Omental fat pad (tissue), 4 donors: ENCODE data around the gene ZNF319. TPM values are rescaled to one million over a fixed set of nuclear protein-coding genes. Genes with fewer than 3 reads are reported as not detected.

ENCODE experiments used
- ATAC-seq: fragments of 150-250 bp; one replicate; pipeline ENCODE4 v1.9.1; 2016; ENCODE audit warnings: mild to moderate bottlenecking, moderate library complexity; ENCODE audit not compliant: low FRiP score
- DNase-seq: peaks from one replicate; pipeline ENCODE4 v3.0.0-alpha.2; 2019; ENCODE audit warnings: low spot score
- total RNA-seq, 4 donors: library from RNA; depleted of rRNA; stranded (reverse); fragments of >200 nt; gene quantifications; one replicate each; pipeline ENCODE4 v1.1.0, GENCODE V29; 2016
- TF ChIP-seq, protein P1 (sequence below), 3 donors: fragments of 450-650 bp; IDR thresholded peaks; one replicate each; pipeline ENCODE4 v1.5.1; 2016 to 2017; ENCODE audit warnings: antibody characterized with exemption in 3 of 3, mild to moderate bottlenecking in 3 of 3, moderate library complexity in 2 of 3

Gene ZNF319
- total RNA-seq: 1 to 10 TPM; 3.2 to 9.1 (median 5.6) TPM

- no peak for DNase-seq
- ATAC-seq: peak; percentile 28
- TF ChIP-seq, protein P1, sequence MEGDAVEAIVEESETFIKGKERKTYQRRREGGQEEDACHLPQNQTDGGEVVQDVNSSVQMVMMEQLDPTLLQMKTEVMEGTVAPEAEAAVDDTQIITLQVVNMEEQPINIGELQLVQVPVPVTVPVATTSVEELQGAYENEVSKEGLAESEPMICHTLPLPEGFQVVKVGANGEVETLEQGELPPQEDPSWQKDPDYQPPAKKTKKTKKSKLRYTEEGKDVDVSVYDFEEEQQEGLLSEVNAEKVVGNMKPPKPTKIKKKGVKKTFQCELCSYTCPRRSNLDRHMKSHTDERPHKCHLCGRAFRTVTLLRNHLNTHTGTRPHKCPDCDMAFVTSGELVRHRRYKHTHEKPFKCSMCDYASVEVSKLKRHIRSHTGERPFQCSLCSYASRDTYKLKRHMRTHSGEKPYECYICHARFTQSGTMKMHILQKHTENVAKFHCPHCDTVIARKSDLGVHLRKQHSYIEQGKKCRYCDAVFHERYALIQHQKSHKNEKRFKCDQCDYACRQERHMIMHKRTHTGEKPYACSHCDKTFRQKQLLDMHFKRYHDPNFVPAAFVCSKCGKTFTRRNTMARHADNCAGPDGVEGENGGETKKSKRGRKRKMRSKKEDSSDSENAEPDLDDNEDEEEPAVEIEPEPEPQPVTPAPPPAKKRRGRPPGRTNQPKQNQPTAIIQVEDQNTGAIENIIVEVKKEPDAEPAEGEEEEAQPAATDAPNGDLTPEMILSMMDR (IDR thresholded peaks at IDR 0.05): no peak
Measured at GRCh38 chr16:57999971-58000705, at the start of gene ZNF319. Gene ZNF319, minus strand, starts transcription at chr16:58000672. Its CDS starts 2,407 bp downstream, at chr16:57998265.

DNA sequence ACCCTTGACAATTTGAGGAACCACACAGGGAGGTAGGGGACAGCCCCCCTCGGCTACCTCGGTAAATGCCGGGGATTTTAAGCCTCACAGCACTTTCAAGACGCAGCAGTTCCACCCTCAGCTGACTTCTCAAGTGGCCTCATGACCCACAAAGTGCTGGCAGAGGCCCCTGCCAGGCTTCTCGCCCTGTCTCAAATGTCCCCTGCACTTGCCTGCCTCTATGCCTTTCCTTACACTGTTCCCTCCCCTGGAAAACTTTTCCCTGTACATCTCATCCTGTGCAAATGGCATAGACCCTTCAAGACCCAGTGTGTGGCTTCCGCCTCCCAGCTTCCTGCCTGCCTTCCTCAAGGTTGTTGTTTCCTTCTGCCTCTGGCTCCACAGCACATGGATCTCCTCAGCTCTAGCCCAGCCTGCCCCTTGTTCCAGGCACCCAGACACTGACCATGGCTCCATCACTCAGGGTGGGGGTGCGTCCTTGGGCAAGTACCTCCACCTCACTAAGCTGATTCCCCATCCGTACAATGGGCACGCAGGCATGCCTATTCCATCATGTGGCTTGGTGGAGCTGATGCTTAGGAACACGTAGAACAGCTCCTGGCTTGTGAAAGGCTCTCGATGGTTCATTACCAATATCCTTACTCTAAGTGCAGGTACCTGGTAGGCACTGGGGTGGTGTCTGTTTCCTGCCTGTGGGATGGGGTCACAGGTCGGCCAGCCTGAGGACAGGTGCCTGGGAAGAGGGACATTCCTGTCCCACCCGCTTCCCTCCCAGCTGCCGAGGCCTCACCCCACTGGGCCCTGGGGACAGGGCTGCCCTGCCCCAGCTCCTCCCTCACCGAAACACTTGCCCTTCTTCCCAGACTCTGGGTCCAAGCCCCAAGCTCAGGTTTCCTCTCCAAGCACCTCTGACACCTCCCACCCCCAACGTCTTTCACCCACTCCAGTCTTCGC, 49.0 kb upstream of the ZNF319 start:
- TF ChIP-seq, protein P1 (IDR thresholded peaks at IDR 0.05): no peak
- DNase-seq (no peak), ATAC-seq (no peak)

DNA sequence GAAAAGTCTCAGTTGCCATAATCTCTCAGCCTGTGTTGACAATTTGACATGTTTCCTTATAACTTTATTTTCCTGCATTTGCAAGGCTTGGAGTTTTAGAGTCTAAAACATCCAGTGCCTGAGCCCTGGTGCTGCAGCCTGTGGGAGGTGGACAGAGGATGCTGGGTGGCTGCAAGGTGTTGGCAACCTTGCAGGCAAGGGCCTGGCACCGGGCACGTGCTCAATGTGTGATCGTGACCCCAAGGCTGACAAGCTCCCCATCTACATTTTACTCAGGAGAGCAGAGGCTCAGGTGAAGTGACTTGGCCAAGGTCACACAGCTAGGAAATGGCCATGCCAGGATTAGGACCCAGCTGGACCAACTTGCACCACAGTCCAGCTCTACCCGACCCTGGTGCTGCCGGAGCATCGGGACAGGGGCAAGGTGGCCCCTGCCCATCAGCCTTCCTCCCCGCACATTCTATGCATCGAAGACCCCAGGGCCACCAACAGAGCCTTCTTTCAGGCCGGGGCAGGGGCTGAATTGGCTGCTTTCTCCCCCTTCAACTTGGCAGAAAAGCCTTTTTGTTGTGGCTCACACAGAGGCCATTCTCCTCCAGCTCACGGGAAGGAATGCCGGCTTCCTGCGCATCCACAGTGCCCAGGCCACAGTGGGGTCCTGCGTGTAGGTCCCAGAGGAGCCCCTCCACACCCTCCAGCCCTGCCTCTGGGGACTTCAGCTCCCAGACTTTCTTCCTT, 48.2 kb upstream of the ZNF319 start:
- TF ChIP-seq, protein P1 (IDR thresholded peaks at IDR 0.05): no peak
- ATAC-seq (no peak), DNase-seq (no peak)

- peak; percentile 25 for ATAC-seq
- no peak for DNase-seq
- TF ChIP-seq, protein P1 (IDR thresholded peaks at IDR 0.05): no peak
Measured at GRCh38 chr16:58047557-58048348, 47.3 kb upstream of the ZNF319 start.

DNA sequence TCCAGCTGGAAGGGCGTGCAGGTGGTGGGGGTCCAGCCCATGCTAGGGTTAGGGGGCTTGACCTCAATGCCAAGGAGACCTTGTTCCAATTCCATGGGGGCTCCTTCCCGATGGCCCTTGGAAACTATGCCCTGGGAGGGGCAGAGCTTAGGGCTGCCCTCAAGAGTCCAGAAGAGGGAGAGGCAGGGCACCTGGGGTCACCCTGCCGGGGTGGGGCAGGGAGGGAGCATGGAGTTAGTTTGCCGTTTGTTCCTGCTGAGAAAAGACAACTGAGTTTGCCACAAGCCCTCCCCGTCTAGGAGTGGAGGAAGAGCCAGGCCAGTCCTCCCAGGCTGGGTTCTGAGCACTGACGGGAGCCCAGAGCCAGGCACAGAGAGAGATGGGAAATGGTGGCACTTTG, 46.5 kb upstream of the ZNF319 start:
- TF ChIP-seq, protein P1 (IDR thresholded peaks at IDR 0.05): no peak
- ATAC-seq (no peak), DNase-seq (no peak)
